SK-N-SH treated with all-trans-retinoic acid at 6 μM for 48 hours (cell line): Measurements from ENCODE around the gene PHETA2.

ENCODE experiments used
- ATAC-seq: fragments of 200-7000 bp; cut with Tn5 transposase; 3 replicates; pipeline ENCODE4 v1.9.1; 2020; ENCODE audit warnings: mild to moderate bottlenecking, moderate library complexity
- ARNTL ChIP-seq: fragments of 450-650 bp; formaldehyde crosslinking; IDR thresholded peaks from 2 replicates; pipeline ENCODE4 v1.5.0; 2020; ENCODE audit warnings: low read depth, mild to moderate bottlenecking, moderate library complexity, borderline replicate concordance
- BACH2 ChIP-seq: fragments of 250-450 bp; sonication (Bioruptor Pico); IDR thresholded peaks from 2 replicates; pipeline ENCODE4 v1.9.0; 2021; ENCODE audit warnings: mild to moderate bottlenecking, borderline replicate concordance
- CSDC2 ChIP-seq: fragments of 250-450 bp; sonication (Bioruptor Pico); IDR thresholded peaks from 2 replicates; pipeline ENCODE4 v1.5.0; 2020; ENCODE audit warnings: mild to moderate bottlenecking, moderate library complexity
- CSRNP3 ChIP-seq: fragments of 250-450 bp; sonication (Bioruptor Pico); IDR thresholded peaks from 2 replicates; pipeline ENCODE4 v1.5.1; 2021; ENCODE audit warnings: mild to moderate bottlenecking, moderate library complexity
- ESRRG ChIP-seq: fragments of 250-450 bp; sonication (Bioruptor Pico); IDR thresholded peaks from 2 replicates; pipeline ENCODE4 v1.6.1; 2021; ENCODE audit warnings: mild to moderate bottlenecking
- GLIS3 ChIP-seq: fragments of 250-450 bp; sonication (Bioruptor Pico); IDR thresholded peaks from 2 replicates; pipeline ENCODE4 v1.5.0; 2020; ENCODE audit warnings: mild to moderate bottlenecking, moderate library complexity
- ISL1 ChIP-seq: fragments of 250-450 bp; sonication (Bioruptor Pico); IDR thresholded peaks from 2 replicates; pipeline ENCODE4 v2.1.2; 2022; ENCODE audit warnings: mild to moderate bottlenecking, moderate library complexity
- OSR1 ChIP-seq: fragments of 250-450 bp; sonication (Bioruptor Pico); IDR thresholded peaks from 2 replicates; pipeline ENCODE4 v1.8.0; 2022; ENCODE audit warnings: moderate library complexity, mild to moderate bottlenecking, inconsistent platforms
- PATZ1 ChIP-seq: fragments of 250-450 bp; sonication (Bioruptor Pico); IDR thresholded peaks from 2 replicates; pipeline ENCODE4 v1.8.0; 2020; ENCODE audit warnings: mild to moderate bottlenecking, moderate library complexity, borderline replicate concordance
- PPARA ChIP-seq: fragments of 250-450 bp; sonication (Bioruptor Pico); IDR thresholded peaks from 2 replicates; pipeline ENCODE4 v1.5.0; 2020; ENCODE audit warnings: mild to moderate bottlenecking, borderline replicate concordance
- SNAI2 ChIP-seq: fragments of 250-450 bp; sonication (Bioruptor Pico); IDR thresholded peaks from 2 replicates; pipeline ENCODE4 v1.5.0; 2020; ENCODE audit warnings: mild to moderate bottlenecking, moderate library complexity
- TCF4 ChIP-seq: fragments of 250-450 bp; sonication (Bioruptor Pico); IDR thresholded peaks from 2 replicates; pipeline ENCODE4 v1.8.0; 2021; ENCODE audit warnings: mild to moderate bottlenecking, moderate library complexity, borderline replicate concordance
- TOX ChIP-seq: fragments of 250-450 bp; sonication (Bioruptor Pico); IDR thresholded peaks from 2 replicates; pipeline ENCODE4 v1.8.0; 2021; ENCODE audit warnings: mild to moderate bottlenecking, moderate library complexity, borderline replicate concordance
- TSHZ2 ChIP-seq: fragments of 250-450 bp; sonication (Bioruptor Pico); IDR thresholded peaks from 2 replicates; pipeline ENCODE4 v1.5.0; 2020; ENCODE audit warnings: mild to moderate bottlenecking, moderate library complexity
- ZC3H10 ChIP-seq: fragments of 250-450 bp; sonication (Bioruptor Pico); IDR thresholded peaks from 2 replicates; pipeline ENCODE4 v1.5.1; 2021; ENCODE audit warnings: mild to moderate bottlenecking, moderate library complexity
- ZFP3 ChIP-seq: fragments of 250-450 bp; sonication (Bioruptor Pico); IDR thresholded peaks from 2 replicates; pipeline ENCODE4 v1.5.0; 2020; ENCODE audit warnings: mild to moderate bottlenecking, moderate library complexity
- ZFP30 ChIP-seq: fragments of 450-650 bp; formaldehyde crosslinking; IDR thresholded peaks from 2 replicates; pipeline ENCODE4 v1.5.0; 2022; ENCODE audit warnings: mild to moderate bottlenecking, moderate library complexity
- ZNF565 ChIP-seq: fragments of 450-650 bp; formaldehyde crosslinking; conservative IDR thresholded peaks from 2 replicates; pipeline ENCODE4 v1.5.0; 2020; ENCODE audit warnings: low read depth, mild to moderate bottlenecking, moderate library complexity
- ZNF70 ChIP-seq: fragments of 450-650 bp; formaldehyde crosslinking; IDR thresholded peaks from 2 replicates; pipeline ENCODE4 v1.5.0; 2020; ENCODE audit warnings: mild to moderate bottlenecking, moderate library complexity
- ZNF8 ChIP-seq: fragments of 450-650 bp; formaldehyde crosslinking; IDR thresholded peaks from 2 replicates; pipeline ENCODE4 v1.5.0; 2020; ENCODE audit warnings: mild to moderate bottlenecking, moderate library complexity
- TF ChIP-seq, protein P1 (sequence below): fragments of 250-450 bp; sonication (Bioruptor Pico); IDR thresholded peaks from 2 replicates; pipeline ENCODE4 v1.8.0; 2021; ENCODE audit warnings: low read depth, mild to moderate bottlenecking, moderate library complexity, borderline replicate concordance

The PHETA2 gene

DNA sequence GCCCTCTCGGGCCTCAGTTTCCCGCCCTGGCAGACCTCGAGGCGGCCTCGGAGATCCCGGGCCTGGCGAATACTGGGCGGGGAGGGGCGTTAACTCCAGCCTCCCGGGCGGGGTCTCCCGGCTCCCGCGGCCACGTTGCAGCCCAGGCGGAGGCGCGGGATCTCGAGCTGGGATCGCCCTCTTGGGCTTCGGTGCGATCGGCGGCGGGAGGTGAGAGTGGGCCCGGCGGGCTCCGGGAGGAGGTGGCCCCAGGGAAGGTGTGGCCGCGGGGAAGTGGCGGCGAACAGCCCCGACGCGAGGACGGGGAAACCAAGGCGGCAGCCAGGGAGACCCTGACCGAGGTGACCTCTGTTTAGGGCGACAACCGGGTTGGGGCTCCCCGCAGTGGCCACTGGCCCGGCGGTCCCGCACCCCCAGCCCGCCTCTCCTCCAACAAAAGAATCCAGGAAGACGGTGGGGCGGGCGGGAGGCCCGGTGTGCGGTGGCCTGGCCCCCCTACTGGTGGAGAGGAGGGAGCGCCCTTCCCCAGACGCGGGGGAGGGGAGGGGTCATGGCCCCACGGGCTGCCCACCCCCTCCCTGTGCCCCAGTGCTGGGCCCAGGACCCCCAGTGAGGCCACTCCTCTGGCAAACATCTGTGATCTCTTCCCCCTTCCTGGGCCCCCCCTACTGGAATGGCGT, at the start of gene PHETA2:
PHETA2 (plus strand) TSS at position 117 of the 680 bp plus-strand sequence. CDS start 3,046 bp downstream, outside the sequence.
- TF ChIP-seq ZFP30 (CRISPR knock-in tag) (no peak), ISL1 (CRISPR knock-in tag) (no peak), SNAI2 (CRISPR knock-in tag) (no peak), TOX (CRISPR knock-in tag) (no peak), CSRNP3 (CRISPR knock-in tag) (no peak), TSHZ2 (CRISPR knock-in tag) (no peak), GLIS3 (CRISPR knock-in tag) (no peak), ARNTL (CRISPR knock-in tag) (no peak), PATZ1 (no peak), OSR1 (CRISPR knock-in tag) (no peak), ZNF565 (CRISPR knock-in tag) (no peak), ZC3H10 (CRISPR knock-in tag) (no peak), PPARA (no peak)
- TF ChIP-seq, protein P1, sequence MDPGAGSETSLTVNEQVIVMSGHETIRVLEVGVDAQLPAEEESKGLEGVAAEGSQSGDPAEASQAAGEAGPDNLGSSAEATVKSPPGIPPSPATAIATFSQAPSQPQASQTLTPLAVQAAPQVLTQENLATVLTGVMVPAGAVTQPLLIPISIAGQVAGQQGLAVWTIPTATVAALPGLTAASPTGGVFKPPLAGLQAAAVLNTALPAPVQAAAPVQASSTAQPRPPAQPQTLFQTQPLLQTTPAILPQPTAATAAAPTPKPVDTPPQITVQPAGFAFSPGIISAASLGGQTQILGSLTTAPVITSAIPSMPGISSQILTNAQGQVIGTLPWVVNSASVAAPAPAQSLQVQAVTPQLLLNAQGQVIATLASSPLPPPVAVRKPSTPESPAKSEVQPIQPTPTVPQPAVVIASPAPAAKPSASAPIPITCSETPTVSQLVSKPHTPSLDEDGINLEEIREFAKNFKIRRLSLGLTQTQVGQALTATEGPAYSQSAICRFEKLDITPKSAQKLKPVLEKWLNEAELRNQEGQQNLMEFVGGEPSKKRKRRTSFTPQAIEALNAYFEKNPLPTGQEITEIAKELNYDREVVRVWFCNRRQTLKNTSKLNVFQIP: no peak
- TF ChIP-seq, all 23 proteins: peak for 0
- ATAC-seq: no peak

- no peak for ATAC-seq
- no peak for TF ChIP-seq ZNF70
- no peak for TF ChIP-seq TCF4 (CRISPR knock-in tag)
- no peak for TF ChIP-seq ZFP3 (CRISPR knock-in tag)
- no peak for TF ChIP-seq ESRRG
- no peak for TF ChIP-seq ZC3H10 (CRISPR knock-in tag)
- TF ChIP-seq ZNF565 (CRISPR knock-in tag): no peak
- TF ChIP-seq CSRNP3 (CRISPR knock-in tag): no peak
- TF ChIP-seq, protein P1: no peak
- no peak for TF ChIP-seq TSHZ2 (CRISPR knock-in tag)
- no peak for TF ChIP-seq SNAI2 (CRISPR knock-in tag)
- no peak for TF ChIP-seq TOX (CRISPR knock-in tag)
- no peak for TF ChIP-seq BACH2 (CRISPR knock-in tag)
- TF ChIP-seq CSDC2: no peak
- TF ChIP-seq PATZ1: no peak
- no peak for TF ChIP-seq ARNTL (CRISPR knock-in tag)
- no peak for TF ChIP-seq ZNF8 (CRISPR knock-in tag)
Measured at GRCh38 chr22:42025421-42025820, 48.6 kb upstream of the PHETA2 start.
